NOMO-1 treated with dmso at 0.1 percent for 144 hours (cell line): ENCODE measurements around the gene SRSF10.

Experiments
- DNase-seq: peaks from one replicate; lab custom pipeline; 2025; ENCODE audit not compliant: unreplicated experiment; lab: John Stamatoyannopoulos, UW

SRSF10 gene

GRCh38 chr1:23914921-23915320, 65.2 kb downstream of the SRSF10 start:
- DNase-seq = no peak
